Spinal cord (tissue), 10 donors: ENCODE results near the gene INPP4A. TPM values are rescaled to one million over a fixed set of nuclear protein-coding genes. Genes with fewer than 3 reads are reported as not detected.

Experiments
- DNase-seq, 6 donors: peaks; one replicate each; pipeline versions ENCODE4 v3.0.0 to v3.0.0-alpha.2; 2013 to 2015; ENCODE audit warnings: low spot score in 6 of 6, low read depth in 4 of 6
- H3K27ac ChIP-seq: one replicate; pipeline ENCODE4 v1.5.1; 2013; ENCODE audit warnings: low read depth, low read length, control low read depth
- H3K27me3 ChIP-seq: one replicate; pipeline ENCODE4 v1.6.1; 2013; ENCODE audit warnings: low read length; ENCODE audit not compliant: control insufficient read depth, insufficient read depth
- H3K36me3 ChIP-seq: one replicate; pipeline ENCODE4 v1.6.1; 2013; ENCODE audit warnings: low read length; ENCODE audit not compliant: control insufficient read depth, insufficient read depth
- H3K4me1 ChIP-seq: one replicate; pipeline ENCODE4 v1.6.1; 2013; ENCODE audit warnings: low read length; ENCODE audit not compliant: control insufficient read depth, insufficient read depth
- H3K4me3 ChIP-seq: one replicate; pipeline ENCODE4 v1.5.1; 2013; ENCODE audit warnings: low read depth, low read length, control low read depth
- H3K9me3 ChIP-seq: one replicate; pipeline ENCODE4 v1.6.1; 2013; ENCODE audit warnings: low read length; ENCODE audit not compliant: control insufficient read depth, insufficient read depth
- WGBS: methylation state at CpG from one replicate; pipeline ENCODE4 v1.1.5; 2013; ENCODE audit warnings: missing lambda C conversion rate; ENCODE audit not compliant: insufficient coverage; 5-methylcytosine and 5-hydroxymethylcytosine counted together
- polyA plus RNA-seq, 2 donors: library from polyadenylated mRNA; unstranded; fragments of 120-200 nt; gene quantifications; one replicate each; pipeline ENCODE4 v1.2.1, GENCODE V29; 2013; ENCODE audit not compliant: insufficient read length in 2 of 2
- total RNA-seq, 2 donors: library from RNA; depleted of rRNA in 1 of 2; stranded (reverse); fragments of 120-200 nt in 1 of 2; fragments of >200 nt in 1 of 2; gene quantifications; one replicate each; pipeline versions ENCODE4 v1.2.3 to v1.2.4, GENCODE V29; 2013 to 2014
- donor health status: healthy.

INPP4A gene
- total and polyA plus RNA-seq, 4 donors = 31.2 to 55.0 (median 42.0) TPM

DNA sequence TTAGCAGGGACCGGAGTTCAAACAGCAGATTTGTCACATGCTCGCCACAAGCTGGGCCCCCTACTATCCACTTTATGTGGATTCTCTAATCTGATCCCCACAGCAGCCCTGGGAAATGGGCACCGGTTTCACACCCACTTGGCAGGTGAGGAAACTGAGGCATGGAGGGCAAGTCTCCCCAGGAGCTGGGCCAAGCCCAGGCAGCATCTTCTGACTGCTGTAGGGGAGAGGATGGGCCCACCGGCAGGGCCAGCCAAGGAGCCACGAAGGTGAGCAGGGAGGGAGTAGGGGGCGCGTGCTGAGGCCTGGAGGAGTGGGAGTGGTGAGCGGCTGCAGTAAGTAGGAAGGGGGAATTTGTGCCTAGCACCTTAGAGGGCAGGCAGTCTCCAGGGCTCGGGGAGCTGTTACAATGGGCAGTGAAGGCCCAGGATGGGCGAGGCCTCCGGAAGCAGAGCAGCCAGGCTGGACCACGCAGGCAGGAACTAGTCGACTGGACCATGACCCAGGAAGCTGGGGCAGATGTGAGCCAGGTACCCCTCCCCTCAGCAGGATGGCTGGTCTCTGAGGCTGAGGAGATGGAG lies 126.6 kb downstream of the INPP4A start:
- H3K4me3 ChIP-seq = no peak overlapping the region
- H3K9me3 ChIP-seq = no peaks in the 10 kb centered on the region
- no peaks in the 10 kb centered on the region for H3K4me1 ChIP-seq
- H3K27ac ChIP-seq = no peak overlapping the region
- H3K27me3 ChIP-seq = no peaks in the 10 kb centered on the region
- DNase-seq = no peak
- H3K36me3 ChIP-seq = peaks cover 88% of the 10 kb centered on the region
- WGBS = 94% methylated on average over 12 of the region's 13 CpGs

DNA sequence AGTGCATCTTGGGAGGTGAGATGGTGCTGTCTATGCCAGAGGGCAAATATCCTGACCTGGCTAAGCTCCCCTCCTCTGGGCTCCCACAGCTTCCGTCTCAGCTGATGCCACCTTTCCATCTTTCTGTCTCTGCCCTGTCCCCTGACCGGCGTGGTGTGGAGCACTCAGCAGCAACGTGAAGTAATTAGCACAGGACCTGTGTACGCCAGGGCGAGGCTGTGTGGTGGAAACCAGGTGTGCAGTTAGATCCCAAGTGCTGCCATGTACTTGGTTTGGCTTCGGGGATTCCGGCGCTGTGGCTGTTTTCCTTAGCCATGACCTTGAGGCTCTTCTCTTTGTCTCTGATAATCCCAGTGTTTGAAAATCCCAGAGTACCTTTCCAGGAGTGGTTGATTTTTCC lies 127.1 kb downstream of the INPP4A start:
- WGBS = 93% methylated on average over 9 of the region's 9 CpGs
- Histone ChIP-seq H3K27ac (no peak overlapping the region), H3K27me3 (no peaks in the 10 kb centered on the region), H3K4me3 (no peak overlapping the region), H3K36me3 (peaks cover 88% of the 10 kb centered on the region), H3K4me1 (no peaks in the 10 kb centered on the region), H3K9me3 (no peaks in the 10 kb centered on the region)
- DNase-seq = no peak

DNA sequence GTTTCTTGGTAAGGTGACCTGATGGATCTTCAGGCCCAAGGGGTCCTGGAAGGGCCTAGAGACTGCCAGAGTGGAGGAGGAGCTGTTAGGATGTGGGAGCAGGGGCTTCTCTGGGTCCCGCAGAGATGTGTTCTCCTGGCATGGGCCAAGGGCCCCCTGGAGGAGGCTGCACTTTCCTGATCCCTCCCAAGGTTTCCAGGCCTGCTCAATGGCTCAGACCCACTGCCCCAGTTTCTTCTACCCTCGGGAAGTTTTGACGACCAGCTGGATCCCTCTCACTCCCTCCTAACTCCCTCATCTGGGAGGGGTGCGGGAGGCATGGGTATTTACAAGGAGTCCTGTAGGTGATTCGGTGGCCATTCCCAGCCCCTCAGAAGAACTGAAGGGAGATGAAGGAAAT lies 127.6 kb downstream of the INPP4A start:
- no peak overlapping the region for H3K27ac ChIP-seq
- H3K9me3 ChIP-seq = no peaks in the 10 kb centered on the region
- no peaks in the 10 kb centered on the region for H3K4me1 ChIP-seq
- no peak overlapping the region for H3K4me3 ChIP-seq
- WGBS = no CpG with 5 or more reads among the region's 5 CpGs
- peaks cover 88% of the 10 kb centered on the region for H3K36me3 ChIP-seq
- no peaks in the 10 kb centered on the region for H3K27me3 ChIP-seq
- no peak for DNase-seq

DNA sequence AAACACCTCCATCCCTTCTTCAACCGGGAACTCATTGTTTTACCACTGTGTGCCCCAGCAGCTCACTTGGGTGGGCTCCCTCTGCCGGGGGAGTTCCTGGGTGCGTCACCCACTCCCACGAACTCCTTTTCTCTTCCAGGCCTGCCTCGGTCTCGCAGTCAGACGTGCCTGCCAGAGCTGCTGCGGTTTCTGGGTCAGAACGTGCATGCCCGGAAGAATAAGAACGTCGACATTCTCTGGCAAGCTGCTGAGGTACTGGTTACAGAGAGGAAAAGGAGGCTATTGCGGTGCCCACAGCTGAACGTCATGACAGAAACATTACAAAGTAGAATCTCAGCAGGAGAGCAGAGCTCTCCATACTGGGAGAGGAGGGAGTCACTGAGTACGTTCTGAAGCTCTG lies 128.0 kb downstream of the INPP4A start:
- DNase-seq = no peak
- 82% methylated on average over 15 of the region's 15 CpGs for WGBS
- H3K27ac ChIP-seq = no peak overlapping the region

DNA sequence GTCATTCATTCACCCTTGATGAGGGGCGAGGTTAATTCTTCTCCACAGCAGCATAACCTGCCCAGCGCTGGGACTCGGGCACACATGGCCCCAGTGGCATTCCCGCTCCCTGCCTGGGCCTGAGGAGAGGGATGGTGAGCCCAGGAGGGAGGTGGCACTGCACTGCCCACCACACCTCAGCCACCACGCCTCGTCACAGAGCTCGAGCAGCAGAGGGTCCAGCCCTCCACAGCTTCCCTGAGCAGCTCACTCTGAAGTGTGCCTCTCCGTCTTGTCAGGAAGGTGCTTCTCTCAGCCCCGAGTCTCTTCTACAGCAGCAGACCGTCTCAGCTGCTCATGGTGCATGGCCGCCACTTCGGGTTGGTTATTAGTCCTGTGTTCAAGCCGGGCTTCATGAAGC lies 128.8 kb downstream of the INPP4A start:
- 96% methylated on average over 10 of the region's 13 CpGs for WGBS

More for the DNA sequence above, 128.0 kb downstream of the INPP4A start:
- no peaks in the 10 kb centered on the region for H3K9me3 ChIP-seq
- no peaks in the 10 kb centered on the region for H3K27me3 ChIP-seq
- H3K4me1 ChIP-seq = no peaks in the 10 kb centered on the region
- H3K4me3 ChIP-seq = no peak overlapping the region
- H3K36me3 ChIP-seq = peaks cover 87% of the 10 kb centered on the region

DNA sequence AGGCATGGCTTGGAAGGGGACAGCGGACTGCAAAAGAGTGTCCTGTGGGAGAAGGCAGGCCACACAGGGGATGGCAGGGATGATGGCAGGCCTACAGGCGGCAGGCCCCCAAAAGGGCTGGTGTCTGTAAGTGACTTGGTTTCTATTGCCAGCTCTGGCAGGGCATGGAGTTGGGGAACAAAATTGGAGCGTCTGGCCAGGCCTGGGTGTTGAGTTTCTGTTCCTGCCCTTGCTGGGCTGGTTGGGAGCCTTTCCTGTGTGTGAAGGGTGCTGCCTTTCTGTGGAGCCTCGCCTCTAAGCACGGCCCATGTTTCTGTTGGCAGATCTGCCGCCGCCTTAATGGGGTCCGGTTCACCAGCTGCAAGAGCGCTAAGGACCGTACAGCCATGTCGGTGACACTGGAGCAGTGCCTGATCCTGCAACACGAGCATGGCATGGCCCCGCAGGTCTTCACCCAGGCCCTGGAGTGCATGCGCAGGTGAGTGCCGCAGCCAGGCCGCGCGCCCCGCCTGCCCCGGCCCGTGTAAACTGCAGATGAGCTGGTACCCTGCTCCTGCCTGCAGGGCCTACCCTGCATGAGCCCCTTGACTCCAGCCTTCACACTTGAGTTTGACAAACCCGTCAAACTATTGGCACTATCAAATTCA lies 132.1 kb downstream of the INPP4A start:
- Histone ChIP-seq H3K36me3 (peaks cover 74% of the 10 kb centered on the region), H3K27ac (no peak overlapping the region), H3K4me1 (no peaks in the 10 kb centered on the region), H3K4me3 (no peak overlapping the region), H3K27me3 (no peaks in the 10 kb centered on the region), H3K9me3 (no peaks in the 10 kb centered on the region)
- WGBS = 95% methylated on average over 22 of the region's 22 CpGs
- no peak for DNase-seq

More for the DNA sequence above, 128.8 kb downstream of the INPP4A start:
- no peaks in the 10 kb centered on the region for H3K27me3 ChIP-seq
- no peak overlapping the region for H3K27ac ChIP-seq
- no peak for DNase-seq
- no peaks in the 10 kb centered on the region for H3K9me3 ChIP-seq
- peaks cover 86% of the 10 kb centered on the region for H3K36me3 ChIP-seq
- H3K4me3 ChIP-seq = no peak overlapping the region
- H3K4me1 ChIP-seq = no peaks in the 10 kb centered on the region

DNA sequence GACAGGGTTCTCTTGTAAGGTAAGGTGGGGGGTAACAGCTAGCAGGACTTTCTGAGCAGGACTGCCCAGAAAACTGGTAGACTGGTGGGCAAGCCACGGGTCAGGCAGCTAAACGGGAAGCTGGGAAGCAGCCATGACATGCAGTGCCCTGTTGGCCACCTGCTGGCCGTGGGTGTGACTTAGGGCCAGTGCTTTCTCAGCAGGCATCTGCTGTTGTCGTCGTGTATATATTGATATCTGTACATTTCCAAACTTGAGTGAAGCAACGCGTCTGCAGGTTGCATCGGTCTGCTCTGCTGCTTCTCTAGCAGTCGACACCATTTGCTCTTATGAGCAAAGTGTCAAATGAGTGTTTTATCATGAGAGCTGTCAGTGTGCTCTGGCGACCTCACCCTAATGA lies 132.7 kb downstream of the INPP4A start:
- H3K36me3 ChIP-seq = peaks cover 69% of the 10 kb centered on the region
- no peaks in the 10 kb centered on the region for H3K27me3 ChIP-seq
- H3K4me3 ChIP-seq = no peak overlapping the region
- WGBS = 75% methylated on average over 6 of the region's 10 CpGs
- DNase-seq = no peak
- no peak overlapping the region for H3K27ac ChIP-seq
- no peaks in the 10 kb centered on the region for H3K4me1 ChIP-seq
- no peaks in the 10 kb centered on the region for H3K9me3 ChIP-seq

DNA sequence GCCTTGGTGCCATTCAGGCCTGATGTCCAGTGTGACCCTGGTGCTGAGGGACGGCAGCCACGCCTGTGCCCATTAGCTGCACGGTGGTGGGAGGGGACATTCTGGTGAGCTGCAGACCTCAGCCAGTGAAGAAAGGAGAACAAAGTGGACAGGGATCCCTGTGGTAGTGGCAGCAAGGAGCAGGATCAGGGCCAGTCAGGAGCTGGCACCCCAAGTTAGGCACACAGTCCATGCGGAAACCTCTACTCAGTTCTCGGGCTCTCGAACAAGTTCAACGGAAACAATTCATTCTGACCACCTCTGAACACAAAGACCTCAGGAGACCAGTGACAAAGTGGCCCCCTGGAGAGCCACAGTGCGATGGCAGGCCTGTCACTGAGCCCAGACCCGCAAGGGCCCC lies 133.6 kb downstream of the INPP4A start:
- Histone ChIP-seq H3K27me3 (no peaks in the 10 kb centered on the region), H3K27ac (no peak overlapping the region), H3K36me3 (peaks cover 61% of the 10 kb centered on the region), H3K4me1 (no peaks in the 10 kb centered on the region), H3K9me3 (no peaks in the 10 kb centered on the region), H3K4me3 (no peak overlapping the region)
- WGBS = 85% methylated on average over 7 of the region's 9 CpGs
- DNase-seq = no peak

DNA sequence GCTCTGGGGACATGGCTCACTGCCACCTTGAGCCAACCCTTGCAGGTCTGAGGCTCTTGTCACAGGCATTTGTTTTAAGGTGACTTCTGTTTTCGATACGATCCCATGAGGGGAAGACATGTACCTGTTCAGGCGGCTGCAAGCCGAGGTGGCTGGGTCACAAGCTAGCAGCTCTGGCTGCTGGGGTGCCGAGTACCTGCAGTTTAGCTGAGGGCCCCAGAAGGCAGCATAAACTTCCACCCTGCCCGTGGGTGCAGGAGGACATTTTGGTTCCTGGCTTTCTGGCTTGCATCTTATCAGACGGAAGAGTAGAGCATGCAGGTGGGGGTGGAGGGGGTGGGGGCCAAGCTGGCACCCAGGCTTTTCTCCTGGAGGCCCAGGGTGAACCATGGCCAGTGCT lies 135.3 kb downstream of the INPP4A start:
- no peak for DNase-seq
- 97% methylated on average over 7 of the region's 7 CpGs for WGBS
- Histone ChIP-seq H3K9me3 (no peaks in the 10 kb centered on the region), H3K27me3 (no peaks in the 10 kb centered on the region), H3K36me3 (peaks cover 60% of the 10 kb centered on the region), H3K27ac (no peak overlapping the region), H3K4me1 (no peaks in the 10 kb centered on the region), H3K4me3 (no peak overlapping the region)

DNA sequence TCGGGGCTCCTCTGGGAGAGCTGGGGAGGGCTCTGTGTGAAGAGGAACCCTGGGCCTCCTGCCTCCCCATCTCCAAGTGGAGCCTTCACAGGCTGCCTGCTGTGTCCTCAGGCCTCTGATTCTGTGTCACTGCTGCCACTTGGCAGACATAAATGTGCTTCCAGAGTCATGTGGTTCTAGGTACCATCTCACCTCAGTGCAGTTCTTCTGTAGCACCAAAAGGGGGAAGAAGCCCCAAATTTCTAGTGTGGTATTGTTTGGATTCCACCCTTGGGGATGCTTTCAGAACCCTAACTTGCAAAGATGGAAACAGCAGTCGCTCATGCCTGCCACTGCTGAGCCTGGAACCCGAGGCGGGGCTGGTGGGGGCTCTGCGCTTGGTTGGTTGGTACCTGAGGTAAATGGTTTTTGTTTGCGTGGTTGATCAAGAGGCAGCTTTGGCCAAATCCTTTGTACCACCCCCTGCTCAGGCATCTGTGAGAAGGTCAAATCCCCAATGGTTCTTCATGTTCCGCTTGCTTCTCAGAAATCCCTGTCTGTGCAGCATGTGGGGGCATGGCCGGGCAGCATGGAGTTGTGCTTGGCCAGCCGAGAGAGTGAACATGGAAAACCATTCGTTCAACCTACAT lies 136.1 kb downstream of the INPP4A start:
- H3K36me3 ChIP-seq = peaks cover 61% of the 10 kb centered on the region

More for the DNA sequence above, 136.1 kb downstream of the INPP4A start:
- DNase-seq = no peak
- no peaks in the 10 kb centered on the region for H3K9me3 ChIP-seq
- H3K4me1 ChIP-seq = no peaks in the 10 kb centered on the region
- H3K27ac ChIP-seq = no peak overlapping the region
- H3K4me3 ChIP-seq = no peak overlapping the region
- no peaks in the 10 kb centered on the region for H3K27me3 ChIP-seq
- WGBS = 97% methylated on average over 5 of the region's 10 CpGs
